Right lobe of liver (tissue), 6 donors: Measurements from ENCODE around the gene FNDC8. TPM values are rescaled to one million over a fixed set of nuclear protein-coding genes. Genes with fewer than 3 reads are reported as not detected.

Experiments
- ATAC-seq, 4 donors: fragments of 200-7000 bp; cut with Tn5 transposase; one replicate each; pipeline ENCODE4 v1.9.1; 2020; ENCODE audit warnings: mild to moderate bottlenecking in 4 of 4, moderate library complexity in 4 of 4
- DNase-seq, 3 donors: peaks; one replicate each; pipeline ENCODE4 v3.0.0-alpha.2; 2020
- H3K27ac ChIP-seq, 3 donors: fragments of 200-600 bp; one replicate each; pipeline ENCODE4 v1.8.0; 2022
- H3K27me3 ChIP-seq, 2 donors: fragments of 200-600 bp; one replicate each; pipeline ENCODE4 v1.8.0; 2022
- H3K36me3 ChIP-seq, 4 donors: fragments of 200-600 bp; sonication (generic) in 1 of 4; one replicate each; pipeline versions ENCODE4 v1.5.1 to v1.8.0; 2017 to 2022; ENCODE audit warnings: control low read depth in 1 of 4
- H3K4me1 ChIP-seq, 4 donors: fragments of 200-600 bp; sonication (generic) in 1 of 4; one replicate each; pipeline versions ENCODE4 v1.5.1 to v1.8.0; 2017 to 2022; ENCODE audit warnings: control low read depth in 1 of 4
- H3K4me3 ChIP-seq, 3 donors: fragments of 200-600 bp; one replicate each; pipeline ENCODE4 v1.8.0; 2022
- H3K9me3 ChIP-seq, 4 donors: fragments of 200-600 bp; sonication (generic) in 1 of 4; one replicate each; pipeline versions ENCODE4 v1.5.1 to v1.8.0; 2017 to 2022; ENCODE audit warnings: control low read depth in 1 of 4
- CTCF ChIP-seq, 4 donors: fragments of 200-600 bp in 3 of 4; fragments of 450-650 bp in 1 of 4; IDR thresholded peaks; one replicate each; pipeline versions ENCODE4 v1.5.1 to v1.8.0; 2016 to 2022; ENCODE audit warnings: antibody characterized with exemption in 4 of 4, mild to moderate bottlenecking in 2 of 4
- POLR2A ChIP-seq: fragments of 450-650 bp; IDR thresholded peaks from one replicate; pipeline ENCODE4 v1.6.1; 2017; ENCODE audit warnings: antibody characterized with exemption, mild to moderate bottlenecking
- WGBS: methylation state at CpG from one replicate; pipeline ENCODE4 v1.1.6; 2018; ENCODE audit warnings: low coverage, low lambda C conversion rate; ENCODE audit not compliant: insufficient coverage; ENCODE audit errors: missing lambda C conversion rate; 5-methylcytosine and 5-hydroxymethylcytosine counted together
- intact Hi-C, 2 donors: fragments of 100-400 bp; cut with DNase I; formaldehyde crosslinking; loops; one replicate each; pipeline versions ENCODE4 v1.11.2 to v1.14.1; 2022
- total RNA-seq, 6 experiments: library from RNA; depleted of rRNA in 2 of 6; stranded (reverse); fragments of >200 nt in 2 of 6; fragmentation: NEBNext Ultra II Directional in 3 of 6; extraction: Animal tissue kit (Norgen Biotek cat#: 25700) in 3 of 6; gene quantifications; one replicate each; pipeline versions ENCODE4 v1.1.0 to v1.2.4, GENCODE V29; 2016 to 2023
- donor health status: DM: no; HTN: yes; CAD: no.
- donor health status: DM: no; HTN: no; CAD: no.
- donor health status: DM: no; HTN: no; CAD: no.
- donor health status: DM: no; HTN: yes; CAD: no.
- donor health status: DM: no; HTN: yes; CAD: no.

FNDC8 gene
- total RNA-seq, 6 experiments from 2014 or later, result not detected

- H3K27ac ChIP-seq, result no peak overlapping the region
- no peaks in the 10 kb centered on the region for H3K27me3 ChIP-seq
- no peaks in the 10 kb centered on the region for H3K36me3 ChIP-seq
- DNase-seq (no peak), ATAC-seq (no peak)
- H3K4me1 ChIP-seq, result peaks cover 0 to 9% (median 4%) of the 10 kb centered on the region in 4 donors
- H3K4me3 ChIP-seq, result no peak overlapping the region
- intact Hi-C loops, result loop anchor here in 1 of 2 donors (10.0 kb wide), 1 partner anchor 122 kb away; no protein-coding TSS in a partner anchor
- H3K9me3 ChIP-seq, result no peaks in the 10 kb centered on the region
- WGBS, result 56% methylated on average over 1 of the region's 12 CpGs
- TF ChIP-seq CTCF (IDR thresholded peaks at IDR 0.05) (no peak), POLR2A (no peak)
Observed at GRCh38 chr17:35116845-35117244, 4.6 kb upstream of the FNDC8 start.

- no peaks in the 10 kb centered on the region for H3K36me3 ChIP-seq
Observed at GRCh38 chr17:35117984-35118383, 3.4 kb upstream of the FNDC8 start.

GRCh38 chr17:35119370-35120165, 1.8 kb upstream of the FNDC8 start, which contains the start of gene RAD51D:
Gene RAD51D, minus strand, starts transcription at chr17:35119860. Its CDS starts 247 bp downstream, at chr17:35119613.
- H3K27ac ChIP-seq, result peak within 1 kb of the TSS; percentile 56 to 59 (median 56)
- no peaks in the 10 kb centered on the region for H3K36me3 ChIP-seq
- no peaks in the 10 kb centered on the region for H3K27me3 ChIP-seq
- peak within 1 kb of the TSS; percentile 80 to 91 (median 90) for H3K4me3 ChIP-seq
- peak; percentile 97 to 99 (median 98) for ATAC-seq
- 0% methylated on average over 11 of the region's 72 CpGs for WGBS
- H3K9me3 ChIP-seq, result no peaks in the 10 kb centered on the region
- intact Hi-C loops, result loop anchor here (10.0 kb wide), 3 partner anchors 125 to 695 kb away; no protein-coding TSS in a partner anchor
- DNase-seq, result peak; percentile 76 to 81 (median 77)
- H3K4me1 ChIP-seq, result peaks cover 0 to 9% (median 4%) of the 10 kb centered on the region in 4 donors
- TF ChIP-seq CTCF (IDR thresholded peaks at IDR 0.05), result peak; percentile 88 to 99 (median 92)
- peak; percentile 39 for TF ChIP-seq POLR2A

More at GRCh38 chr17:35117984-35118383, 3.4 kb upstream of the FNDC8 start:
- Histone ChIP-seq H3K9me3 (no peaks in the 10 kb centered on the region), H3K27ac (no peak overlapping the region), H3K4me1 (peaks cover 0 to 9% (median 4%) of the 10 kb centered on the region in 4 donors), H3K4me3 (no peak overlapping the region), H3K27me3 (no peaks in the 10 kb centered on the region)
- TF ChIP-seq POLR2A (no peak), CTCF (IDR thresholded peaks at IDR 0.05) (peak; percentile 20 to 38 (median 34))
- intact Hi-C loops, result loop anchor here in 1 of 2 donors (10.0 kb wide), 1 partner anchor 123 kb away; no protein-coding TSS in a partner anchor
- DNase-seq, result no peak
- ATAC-seq, result peak in 2 of 4 donors; percentile 12 to 55

GRCh38 chr17:35127751-35128514, 6.5 kb downstream of the FNDC8 start:
- WGBS, result 72% methylated on average over 4 of the region's 11 CpGs
- no peak for DNase-seq
- Histone ChIP-seq H3K9me3 (no peaks in the 10 kb centered on the region), H3K4me3 (no peak overlapping the region), H3K4me1 (no peaks in the 10 kb centered on the region), H3K27me3 (no peaks in the 10 kb centered on the region), H3K27ac (no peak overlapping the region), H3K36me3 (peaks cover 0 to 5% (median 0%) of the 10 kb centered on the region in 4 donors)
- no peak for ATAC-seq
- intact Hi-C loops, result loop anchor here in 1 of 2 donors (10.0 kb wide), 2 partner anchors 583 to 703 kb away; no protein-coding TSS in a partner anchor
- TF ChIP-seq CTCF (IDR thresholded peaks at IDR 0.05) (no peak), POLR2A (no peak)
